CD14-positive monocyte (primary cell): ENCODE data around the gene PTPN12. TPM values are rescaled to one million over a fixed set of nuclear protein-coding genes. Genes with fewer than 3 reads are reported as not detected.

Experiments
- DNase-seq, 3 donors: peaks; one replicate each; pipeline ENCODE4 v3.0.0-alpha.2; 2011 to 2022
- H2AFZ ChIP-seq: 2 replicates; pipeline ENCODE4 v1.6.0; 2012; ENCODE audit warnings: mild to moderate bottlenecking, low read depth, low read length, inconsistent platforms; ENCODE audit not compliant: insufficient read depth, poor library complexity, severe bottlenecking
- H3K27ac ChIP-seq, 2 donors: 1 replicate in 1 of 2; 2 replicates in 1 of 2; pipeline ENCODE4 v1.5.1; 2012 to 2013; ENCODE audit warnings: low read length in 2 of 2, control low read depth in 1 of 2, inconsistent platforms in 1 of 2, low read depth in 1 of 2, mild to moderate bottlenecking in 1 of 2
- H3K27me3 ChIP-seq, 2 donors: one replicate each; pipeline versions ENCODE4 v1.6.0 to v1.6.1; 2011 to 2013; ENCODE audit warnings: low read length in 2 of 2; ENCODE audit not compliant: control insufficient read depth in 2 of 2, insufficient read depth in 2 of 2
- H3K36me3 ChIP-seq, 2 donors: replicated peaks in 1 of 2; 1 replicate in 1 of 2; 2 replicates in 1 of 2; pipeline versions ENCODE4 v1.5.1 to v1.6.1; 2012 to 2013; ENCODE audit warnings: low read length in 2 of 2, control low read depth in 1 of 2, inconsistent platforms in 1 of 2, mild to moderate bottlenecking in 1 of 2; ENCODE audit not compliant: insufficient read depth in 2 of 2, control insufficient read depth in 1 of 2
- H3K4me1 ChIP-seq, 2 donors: 1 replicate in 1 of 2; 2 replicates in 1 of 2; pipeline versions ENCODE4 v1.5.1 to v1.6.1; 2012 to 2013; ENCODE audit warnings: low read length in 2 of 2, control low read depth in 1 of 2, inconsistent platforms in 1 of 2, mild to moderate bottlenecking in 1 of 2, moderate library complexity in 1 of 2; ENCODE audit not compliant: insufficient read depth in 2 of 2, control insufficient read depth in 1 of 2
- H3K4me2 ChIP-seq: replicated peaks from 2 replicates; pipeline ENCODE3; 2012; ENCODE audit warnings: low read length, moderate library complexity, mild to moderate bottlenecking; ENCODE audit not compliant: poor library complexity, severe bottlenecking; ENCODE audit errors: extremely low read depth
- H3K4me3 ChIP-seq, 3 experiments: fragments of 200-600 bp in 1 of 3; sonication (generic) in 1 of 3; replicated peaks in 1 of 3; 1 replicate in 2 of 3; 2 replicates in 1 of 3; pipeline ENCODE4 v1.5.1; 2011 to 2013; ENCODE audit warnings: low read length in 3 of 3, mild to moderate bottlenecking in 3 of 3, control low read depth in 2 of 3, low read depth in 2 of 3, inconsistent platforms in 1 of 3, moderate library complexity in 1 of 3
- H3K79me2 ChIP-seq: 2 replicates; pipeline ENCODE4 v1.6.0; 2012; ENCODE audit warnings: mild to moderate bottlenecking, control low read depth, inconsistent platforms, low read length, moderate library complexity; ENCODE audit not compliant: insufficient read depth
- H3K9ac ChIP-seq: 2 replicates; pipeline ENCODE4 v1.6.0; 2017; ENCODE audit warnings: low read length, mild to moderate bottlenecking; ENCODE audit not compliant: insufficient read depth, poor library complexity, severe bottlenecking
- H3K9me3 ChIP-seq, 2 donors: replicated peaks in 1 of 2; 1 replicate in 1 of 2; 2 replicates in 1 of 2; pipeline versions ENCODE4 v1.5.1 to v1.6.1; 2012 to 2013; ENCODE audit warnings: low read length in 2 of 2, control low read depth in 1 of 2; ENCODE audit not compliant: control insufficient read depth in 1 of 2, insufficient read depth in 1 of 2
- H4K20me1 ChIP-seq: 2 replicates; pipeline ENCODE4 v1.6.0; 2012; ENCODE audit warnings: mild to moderate bottlenecking, low read length, control low read depth, moderate library complexity; ENCODE audit not compliant: insufficient read depth
- H3K27ac Mint-ChIP-seq, 7 donors: one replicate each; pipeline ENCODE4 v1.8.0; 2020; ENCODE audit warnings: mild to moderate bottlenecking in 7 of 7, mixed read lengths in 7 of 7, moderate library complexity in 6 of 7, inconsistent platforms in 2 of 7
- H3K27me3 Mint-ChIP-seq, 3 donors: one replicate each; pipeline ENCODE4 v1.8.0; 2021 to 2022; ENCODE audit warnings: low read depth in 3 of 3, mild to moderate bottlenecking in 3 of 3, mixed read lengths in 3 of 3, moderate library complexity in 3 of 3, inconsistent platforms in 1 of 3
- H3K36me3 Mint-ChIP-seq, 2 donors: one replicate each; pipeline ENCODE4 v1.8.0; 2020; ENCODE audit warnings: mixed read lengths in 2 of 2, inconsistent platforms in 1 of 2, mild to moderate bottlenecking in 1 of 2
- H3K4me1 Mint-ChIP-seq: one replicate; pipeline ENCODE4 v1.8.0; 2020; ENCODE audit warnings: mild to moderate bottlenecking, mixed read lengths
- H3K4me3 Mint-ChIP-seq, 2 donors: one replicate each; pipeline ENCODE4 v1.8.0; 2020; ENCODE audit warnings: mild to moderate bottlenecking in 2 of 2, mixed read lengths in 2 of 2, moderate library complexity in 1 of 2
- H3K9me3 Mint-ChIP-seq, 7 donors: one replicate each; pipeline ENCODE4 v1.8.0; 2020 to 2022; ENCODE audit warnings: mixed read lengths in 7 of 7, mild to moderate bottlenecking in 6 of 7, moderate library complexity in 6 of 7, inconsistent platforms in 2 of 7
- CTCF ChIP-seq: fragments of 200-600 bp; IDR thresholded peaks from one replicate; pipeline ENCODE4 v1.8.0; 2022; ENCODE audit warnings: antibody characterized with exemption, mild to moderate bottlenecking
- WGBS: methylation state at CpG from one replicate; pipeline ENCODE4 v1.1.5; 2013; ENCODE audit warnings: missing lambda C conversion rate; ENCODE audit not compliant: insufficient coverage; 5-methylcytosine and 5-hydroxymethylcytosine counted together
- intact Hi-C, 2 donors: fragments of 100-400 bp; cut with micrococcal nuclease; formaldehyde crosslinking; loops; one replicate each; pipeline versions ENCODE4 v1.15.0 to v1.15.1; 2023
- polyA plus RNA-seq, 3 donors: library from polyadenylated mRNA; depleted of rRNA in 1 of 3; unstranded in 2 of 3; stranded (reverse) in 1 of 3; fragments of 300-500 nt in 2 of 3; fragments of >200 nt in 1 of 3; fragmentation: Illumina TruSeq in 2 of 3; gene quantifications; 1 replicate in 2 of 3; 2 replicates in 1 of 3; pipeline ENCODE4 v1.2.3, GENCODE V29; 2012 to 2021

Gene PTPN12
- polyA plus RNA-seq, 3 donors = 6.6 to 36.7 (median 11.8) TPM

GRCh38 chr7:77619314-77619713 lies 82.2 kb downstream of the PTPN12 start:
- H3K79me2 ChIP-seq = no peaks in the 10 kb centered on the region
- H3K9me3 Mint-ChIP-seq = no peaks in the 10 kb centered on the region
- intact Hi-C loops = no loop called here
- H4K20me1 ChIP-seq = peaks cover 66% of the 10 kb centered on the region
- no peaks in the 10 kb centered on the region for H3K4me1 Mint-ChIP-seq
- H3K36me3 ChIP-seq = peaks cover 92 to 93% of the 10 kb centered on the region in 2 donors
- no peaks in the 10 kb centered on the region for H3K27me3 ChIP-seq
- no peaks in the 10 kb centered on the region for H3K27me3 Mint-ChIP-seq
- no peaks in the 10 kb centered on the region for H3K9me3 ChIP-seq
- H3K36me3 Mint-ChIP-seq = peaks cover 54 to 79% of the 10 kb centered on the region in 2 donors
- no peak overlapping the region for H3K4me3 ChIP-seq
- H3K9ac ChIP-seq = no peak overlapping the region
- DNase-seq = no peak
- TF ChIP-seq CTCF = no peak
- 100% methylated on average over 1 of the region's 4 CpGs for WGBS
- no peak overlapping the region for H3K27ac Mint-ChIP-seq
- no peak overlapping the region for H3K27ac ChIP-seq
- H3K4me2 ChIP-seq = no peak overlapping the region
- no peak overlapping the region for H2AFZ ChIP-seq
- H3K4me3 Mint-ChIP-seq = no peak overlapping the region
- no peaks in the 10 kb centered on the region for H3K4me1 ChIP-seq

- peaks cover 71% of the 10 kb centered on the region for H4K20me1 ChIP-seq
- Mint-ChIP-seq H3K27me3 (no peaks in the 10 kb centered on the region), H3K9me3 (no peaks in the 10 kb centered on the region), H3K36me3 (peaks cover 47 to 74% of the 10 kb centered on the region in 2 donors), H3K4me3 (no peak overlapping the region), H3K4me1 (peaks cover 10% of the 10 kb centered on the region), H3K27ac (peak overlapping the region in 2 of 7 donors; percentile 1 to 46)
- peaks cover 62 to 91% of the 10 kb centered on the region in 2 donors for H3K36me3 ChIP-seq
- no peak overlapping the region for H3K4me3 ChIP-seq
- no peak for DNase-seq
- intact Hi-C loops = no loop called here
- TF ChIP-seq CTCF = no peak
- peaks cover 4 to 12% of the 10 kb centered on the region in 2 donors for H3K4me1 ChIP-seq
- no peak overlapping the region for H3K4me2 ChIP-seq
- no peak overlapping the region for H3K9ac ChIP-seq
- H3K79me2 ChIP-seq = peaks cover 22% of the 10 kb centered on the region
- WGBS = 100% methylated on average over 3 of the region's 6 CpGs
- no peak overlapping the region for H2AFZ ChIP-seq
- H3K27me3 ChIP-seq = no peaks in the 10 kb centered on the region
- H3K9me3 ChIP-seq = no peaks in the 10 kb centered on the region
- peak overlapping the region in 1 of 2 donors; percentile 15 for H3K27ac ChIP-seq
Measured at GRCh38 chr7:77626586-77627308, 89.7 kb downstream of the PTPN12 start.
